GM10266 (cell line): ENCODE measurements around the gene EED.
"Not testable (repeated sequence)": the region's sequence is repeated elsewhere in the genome, so short reads cannot be mapped to it uniquely, and the experiment has no call there.

Source experiments
- DNase-seq: peaks from one replicate; pipeline ENCODE4 v3.0.0; 2012; ENCODE audit errors: extremely low spot score
- CTCF ChIP-seq: IDR thresholded peaks from 2 replicates; pipeline ENCODE4 v1.5.1; 2012; ENCODE audit warnings: mild to moderate bottlenecking, low read depth; ENCODE audit not compliant: control insufficient read depth, insufficient read depth; ENCODE audit errors: missing control alignments

The EED gene

GRCh38 chr11:86277741-86278140 is 33.2 kb downstream of the EED start:
- DNase-seq: no peak
- TF ChIP-seq CTCF: no peak

GRCh38 chr11:86278226-86278625 is 33.7 kb downstream of the EED start:
- DNase-seq: no peak
- no peak for TF ChIP-seq CTCF

DNA sequence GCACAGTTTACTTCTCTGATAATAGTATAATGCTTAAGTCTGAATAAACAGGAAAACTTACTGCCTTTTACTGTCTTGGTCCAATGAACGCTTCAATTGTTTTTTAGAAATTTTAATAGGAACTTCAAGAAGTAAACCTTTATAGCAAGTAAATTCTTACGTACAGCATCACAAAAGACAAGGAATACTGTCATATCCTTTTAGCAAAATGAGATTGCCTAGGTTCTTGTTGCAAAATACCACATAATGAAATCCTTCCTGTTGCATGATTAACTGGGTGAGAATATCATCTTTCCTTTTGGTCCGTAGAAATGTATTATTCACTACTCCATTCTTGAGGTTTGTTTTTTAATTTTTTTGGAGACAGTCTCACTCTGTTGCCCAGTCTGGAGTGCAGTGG is 35.2 kb downstream of the EED start:
- TF ChIP-seq CTCF: no peak
- no peak for DNase-seq

DNA sequence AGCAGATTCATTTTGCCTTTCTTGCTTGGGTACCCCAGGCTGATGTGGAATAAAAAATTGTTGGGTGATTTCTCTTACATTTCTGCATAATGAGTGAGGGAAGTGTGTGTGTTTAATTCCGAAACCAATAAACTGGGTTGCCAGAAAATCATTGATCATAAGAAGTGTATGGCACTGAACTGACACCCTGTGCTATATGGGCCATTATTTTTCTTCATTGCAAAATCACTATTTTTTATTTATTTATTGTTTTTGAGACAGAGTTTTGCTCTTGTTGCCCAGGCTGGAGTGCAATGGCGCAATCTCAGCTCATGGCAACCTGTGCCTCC is 42.9 kb downstream of the EED start:
- DNase-seq: no peak
- no peak for TF ChIP-seq CTCF

DNA sequence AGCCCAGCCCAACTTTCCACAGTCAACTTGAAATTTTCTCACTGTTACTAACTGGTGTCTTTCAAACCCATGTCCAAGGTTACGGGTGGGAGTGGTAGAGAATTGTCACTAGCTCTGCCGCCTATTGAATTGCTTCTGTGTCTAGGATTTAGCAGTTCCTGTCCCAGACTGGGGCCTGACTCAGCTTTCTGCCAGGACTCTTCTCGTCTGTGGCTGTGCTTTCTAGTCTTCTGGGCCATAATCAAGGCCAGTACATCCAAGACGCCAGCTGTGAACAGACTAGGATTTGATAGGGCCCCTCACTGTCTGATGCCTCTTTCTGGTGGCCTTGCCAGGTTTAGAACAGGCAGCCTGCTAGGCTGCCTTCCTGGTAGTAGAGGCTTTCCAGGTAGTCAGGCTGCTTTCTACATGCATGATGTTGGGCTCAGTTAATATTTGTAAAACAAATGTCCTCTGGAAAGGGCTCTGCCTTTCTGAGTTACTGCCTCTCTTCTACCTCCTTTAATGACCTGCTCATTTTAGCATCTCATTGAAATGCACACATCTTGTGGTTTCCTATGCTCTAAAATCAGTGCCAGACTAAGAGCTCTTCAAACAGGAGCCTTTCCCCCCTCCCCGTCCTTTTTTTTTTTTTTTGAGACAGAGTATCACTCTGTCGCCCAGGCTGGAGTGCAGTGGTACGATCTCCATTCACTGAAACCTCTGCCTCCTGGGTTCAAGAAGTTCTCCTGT is 44.4 kb downstream of the EED start:
- no peak for DNase-seq
- TF ChIP-seq CTCF: no peak

- not testable (repeated sequence) for DNase-seq
Observed at GRCh38 chr11:86289508-86290280, 45.1 kb downstream of the EED start.

- peak; percentile 29 for DNase-seq
- TF ChIP-seq CTCF: peak; percentile 73
Observed at GRCh38 chr11:86291466-86292262, 47.1 kb downstream of the EED start.
